Measurements from ENCODE around the gene MTIF3.

DNA sequence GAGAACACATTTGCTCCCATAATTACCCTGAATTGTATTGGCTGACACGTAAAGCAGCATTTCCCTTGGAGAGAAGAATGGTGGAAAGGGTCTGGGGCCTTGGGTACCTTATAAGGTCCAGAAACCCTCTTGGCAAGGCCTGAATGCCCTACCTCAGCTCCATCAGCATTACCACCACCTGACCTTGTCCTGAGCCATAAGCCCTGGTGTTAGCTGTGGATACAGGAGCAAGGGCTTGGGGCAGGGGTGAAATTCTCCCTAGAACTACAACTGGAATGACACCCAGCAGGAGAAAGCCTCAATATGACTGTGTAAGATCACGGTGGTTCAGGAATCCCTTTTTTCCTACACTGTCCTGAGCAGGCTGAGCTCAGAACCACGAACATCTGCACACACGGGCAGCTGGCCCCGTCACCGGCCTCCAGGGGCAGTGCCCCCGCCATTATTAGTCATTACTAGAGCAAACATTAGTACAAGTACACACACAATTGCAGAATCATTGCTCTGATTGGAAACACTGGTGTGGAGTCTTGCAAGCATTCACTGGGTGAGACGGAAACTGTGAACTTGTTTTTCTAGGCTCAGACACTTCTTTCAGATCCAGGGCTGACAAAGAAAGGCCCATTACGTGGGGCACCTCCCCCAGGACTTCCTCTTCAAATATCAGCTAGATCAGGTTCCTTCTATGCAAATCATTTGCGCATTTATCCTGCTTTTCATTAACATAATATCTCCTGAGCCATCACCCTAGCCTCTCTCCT, 26.8 kb upstream of the MTIF3 start:
- TF ChIP-seq, protein P1, sequence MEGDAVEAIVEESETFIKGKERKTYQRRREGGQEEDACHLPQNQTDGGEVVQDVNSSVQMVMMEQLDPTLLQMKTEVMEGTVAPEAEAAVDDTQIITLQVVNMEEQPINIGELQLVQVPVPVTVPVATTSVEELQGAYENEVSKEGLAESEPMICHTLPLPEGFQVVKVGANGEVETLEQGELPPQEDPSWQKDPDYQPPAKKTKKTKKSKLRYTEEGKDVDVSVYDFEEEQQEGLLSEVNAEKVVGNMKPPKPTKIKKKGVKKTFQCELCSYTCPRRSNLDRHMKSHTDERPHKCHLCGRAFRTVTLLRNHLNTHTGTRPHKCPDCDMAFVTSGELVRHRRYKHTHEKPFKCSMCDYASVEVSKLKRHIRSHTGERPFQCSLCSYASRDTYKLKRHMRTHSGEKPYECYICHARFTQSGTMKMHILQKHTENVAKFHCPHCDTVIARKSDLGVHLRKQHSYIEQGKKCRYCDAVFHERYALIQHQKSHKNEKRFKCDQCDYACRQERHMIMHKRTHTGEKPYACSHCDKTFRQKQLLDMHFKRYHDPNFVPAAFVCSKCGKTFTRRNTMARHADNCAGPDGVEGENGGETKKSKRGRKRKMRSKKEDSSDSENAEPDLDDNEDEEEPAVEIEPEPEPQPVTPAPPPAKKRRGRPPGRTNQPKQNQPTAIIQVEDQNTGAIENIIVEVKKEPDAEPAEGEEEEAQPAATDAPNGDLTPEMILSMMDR (IDR thresholded peaks at IDR 0.05), result no peak
- TF ChIP-seq POLR2A (IDR thresholded peaks at IDR 0.05), result no peak

Data from adrenal gland (tissue), 5 donors.